Measurements from ENCODE around the gene CXorf65. TPM values are rescaled to one million over a fixed set of nuclear protein-coding genes. Genes with fewer than 3 reads are reported as not detected.

CXorf65 gene
- total and polyA plus RNA-seq, 2 experiments from 2014 or later, result not detected

DNA sequence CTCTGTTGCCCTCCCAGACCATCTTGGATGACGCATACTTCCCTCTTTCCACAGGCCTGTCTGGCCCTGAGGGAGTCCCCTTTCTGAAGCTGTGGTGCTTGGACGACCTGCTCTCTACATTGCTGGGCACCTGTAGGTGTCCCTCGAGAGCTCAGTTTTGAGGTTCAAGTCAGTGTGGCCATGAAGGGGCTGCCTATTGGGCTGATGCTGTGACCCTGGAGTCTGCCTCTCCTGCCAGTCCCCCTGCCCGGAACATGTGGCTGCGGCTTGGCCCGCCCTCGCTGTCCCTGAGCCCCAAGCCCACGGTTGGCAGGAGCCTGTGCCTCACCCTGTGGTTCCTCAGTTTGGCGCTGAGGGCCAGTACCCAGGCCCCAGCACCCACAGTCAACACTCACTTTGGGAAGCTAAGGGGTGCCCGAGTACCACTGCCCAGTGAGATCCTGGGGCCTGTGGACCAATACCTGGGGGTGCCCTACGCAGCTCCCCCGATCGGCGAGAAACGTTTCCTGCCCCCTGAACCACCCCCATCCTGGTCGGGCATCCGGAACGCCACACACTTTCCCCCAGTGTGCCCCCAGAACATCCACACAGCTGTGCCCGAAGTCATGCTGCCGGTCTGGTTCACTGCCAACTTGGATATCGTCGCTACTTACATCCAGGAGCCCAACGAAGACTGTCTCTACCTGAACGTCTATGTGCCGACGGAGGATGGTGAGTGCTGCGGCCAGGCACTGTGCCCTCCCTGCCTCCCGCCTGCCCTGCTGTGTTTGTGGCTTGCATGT is 41.1 kb upstream of the CXorf65 start:
- in situ Hi-C loops (cut with MboI), result no loop called here
- no peaks in the 10 kb centered on the region for H3K36me3 ChIP-seq (ENCODE audit: low read depth)

GRCh38 chrX:71144651-71145050 is 38.1 kb upstream of the CXorf65 start, which contains the start of gene NLGN3:
TSS of gene NLGN3 (plus strand) at chrX:71144841. CDS start at chrX:71147750, 2,909 bp downstream.
- in situ Hi-C loops (cut with MboI), result no loop called here
- Histone ChIP-seq H4K20me1 (ENCODE audit: insufficient read depth) (no peaks in the 10 kb centered on the region), H3K4me3 (0 out of 2 replicates have a peak within 1 kb of the TSS, but pooled peaks have one; percentile 15), H3K27me3 (replicated peaks; ENCODE audit: insufficient read depth) (no peaks in the 10 kb centered on the region), H3K36me3 (ENCODE audit: low read depth) (no peaks in the 10 kb centered on the region), H3K4me2 (ENCODE audit: unreplicated experiment) (no peak within 1 kb of the TSS), H3K9me2 (ENCODE audit: insufficient read depth) (no peaks in the 10 kb centered on the region), H3K27ac (no peak within 1 kb of the TSS), H3K9ac (no peak within 1 kb of the TSS), H3K79me2 (ENCODE audit: insufficient read depth) (no peaks in the 10 kb centered on the region), H2AFZ (no peak within 1 kb of the TSS), H3K9me3 (ENCODE audit: low read depth) (no peaks in the 10 kb centered on the region), H3K4me1 (ENCODE audit: insufficient read depth) (no peaks in the 10 kb centered on the region), H3F3A (ENCODE audit: insufficient read depth) (0 out of 2 replicates have a peak, but pooled peaks cover 4% of the 10 kb centered on the region)
- TF ChIP-seq EZH2 (IDR thresholded peaks at IDR 0.05; ENCODE audit: insufficient read depth, poor library complexity, severe bottlenecking) (no peak), EZH2phosphoT487 (IDR thresholded peaks at IDR 0.05; ENCODE audit: insufficient read depth, low read depth) (no peak)
- DNase-seq, result peak; percentile 15
- WGBS, 2 experiments (ENCODE audit: low coverage in 1 of 2, low lambda C conversion rate in 2 of 2, missing lambda C conversion rate in 2 of 2), result 4 to 20% methylated on average over 1 to 10 of the region's 28 CpGs

More for the DNA sequence above, 41.1 kb upstream of the CXorf65 start:
- DNase-seq, result no peak
- no peaks in the 10 kb centered on the region for H4K20me1 ChIP-seq (ENCODE audit: insufficient read depth)
- no peaks in the 10 kb centered on the region for H3K79me2 ChIP-seq (ENCODE audit: insufficient read depth)
- H3K9me3 ChIP-seq (ENCODE audit: low read depth), result no peaks in the 10 kb centered on the region
- H3K4me3 ChIP-seq, result no peak overlapping the region
- H3K4me2 ChIP-seq (ENCODE audit: unreplicated experiment), result no peak overlapping the region
- no peak overlapping the region for H3K9ac ChIP-seq
- H2AFZ ChIP-seq, result no peak overlapping the region
- H3K9me2 ChIP-seq (ENCODE audit: insufficient read depth), result no peaks in the 10 kb centered on the region
- H3K27ac ChIP-seq, result no peak overlapping the region
- no peaks in the 10 kb centered on the region for H3K27me3 ChIP-seq (replicated peaks; ENCODE audit: insufficient read depth)
- H3F3A ChIP-seq (ENCODE audit: insufficient read depth), result 0 out of 2 replicates have a peak, but pooled peaks cover 4% of the 10 kb centered on the region
- no peaks in the 10 kb centered on the region for H3K4me1 ChIP-seq (ENCODE audit: insufficient read depth)
- TF ChIP-seq EZH2 (IDR thresholded peaks at IDR 0.05; ENCODE audit: insufficient read depth, poor library complexity, severe bottlenecking) (no peak), EZH2phosphoT487 (IDR thresholded peaks at IDR 0.05; ENCODE audit: insufficient read depth, low read depth) (no peak)
- WGBS, 2 experiments (ENCODE audit: low coverage in 1 of 2, low lambda C conversion rate in 2 of 2, missing lambda C conversion rate in 2 of 2), result 48 to 70% methylated on average over 11 to 18 of the region's 28 CpGs

DNA sequence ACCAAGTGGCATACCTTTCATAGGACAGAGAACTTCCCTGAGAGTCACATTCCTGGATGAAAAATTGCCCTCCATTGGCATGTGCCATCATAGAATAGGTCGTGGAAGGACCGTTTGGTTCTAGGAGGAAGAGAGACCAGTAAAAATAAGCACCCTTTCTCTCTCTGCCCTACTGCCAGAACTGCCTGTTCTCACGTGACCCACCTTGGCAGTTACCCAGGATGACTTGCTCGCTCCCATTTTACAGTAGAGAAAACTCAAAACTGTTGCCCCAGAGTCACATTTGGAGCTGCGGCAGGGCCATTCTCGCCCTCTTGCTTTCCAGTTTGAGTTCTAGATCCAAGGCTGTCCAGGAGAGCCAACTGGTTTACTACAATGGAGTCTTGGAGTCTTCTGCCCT is 37.0 kb upstream of the CXorf65 start:
- in situ Hi-C loops (cut with MboI), result no loop called here
- Histone ChIP-seq H3K4me3 (no peak overlapping the region), H3K4me2 (ENCODE audit: unreplicated experiment) (no peak overlapping the region), H3K27ac (no peak overlapping the region), H3K36me3 (ENCODE audit: low read depth) (no peaks in the 10 kb centered on the region), H3K79me2 (ENCODE audit: insufficient read depth) (no peaks in the 10 kb centered on the region), H3K9ac (no peak overlapping the region), H4K20me1 (ENCODE audit: insufficient read depth) (no peaks in the 10 kb centered on the region), H3K27me3 (replicated peaks; ENCODE audit: insufficient read depth) (no peaks in the 10 kb centered on the region), H3F3A (ENCODE audit: insufficient read depth) (0 out of 2 replicates have a peak, but pooled peaks cover 4% of the 10 kb centered on the region), H3K4me1 (ENCODE audit: insufficient read depth) (no peaks in the 10 kb centered on the region), H2AFZ (no peak overlapping the region), H3K9me3 (ENCODE audit: low read depth) (no peaks in the 10 kb centered on the region), H3K9me2 (ENCODE audit: insufficient read depth) (no peaks in the 10 kb centered on the region)
- WGBS, 2 experiments (ENCODE audit: low coverage in 1 of 2, low lambda C conversion rate in 2 of 2, missing lambda C conversion rate in 2 of 2), result 27 to 33% methylated on average over 4 to 6 of the region's 6 CpGs
- TF ChIP-seq EZH2 (IDR thresholded peaks at IDR 0.05; ENCODE audit: insufficient read depth, poor library complexity, severe bottlenecking) (no peak), EZH2phosphoT487 (IDR thresholded peaks at IDR 0.05; ENCODE audit: insufficient read depth, low read depth) (no peak)
- peak; percentile 45 for DNase-seq

GRCh38 chrX:71140440-71140839 is 33.9 kb upstream of the CXorf65 start:
- no peaks in the 10 kb centered on the region for H3K27me3 ChIP-seq (replicated peaks; ENCODE audit: insufficient read depth)
- WGBS, 2 experiments (ENCODE audit: low coverage in 1 of 2, low lambda C conversion rate in 2 of 2, missing lambda C conversion rate in 2 of 2), result 67 to 75% methylated on average over 6 of the region's 6 CpGs
- DNase-seq, result no peak
- H3K9ac ChIP-seq, result no peak overlapping the region
- no peak overlapping the region for H3K4me3 ChIP-seq
- no peaks in the 10 kb centered on the region for H3K4me1 ChIP-seq (ENCODE audit: insufficient read depth)
- H3K9me2 ChIP-seq (ENCODE audit: insufficient read depth), result no peaks in the 10 kb centered on the region
- in situ Hi-C loops (cut with MboI), result no loop called here
- no peaks in the 10 kb centered on the region for H4K20me1 ChIP-seq (ENCODE audit: insufficient read depth)
- H3K79me2 ChIP-seq (ENCODE audit: insufficient read depth), result no peaks in the 10 kb centered on the region
- no peak overlapping the region for H3K27ac ChIP-seq
- H3K9me3 ChIP-seq (ENCODE audit: low read depth), result no peaks in the 10 kb centered on the region
- H2AFZ ChIP-seq, result no peak overlapping the region
- no peaks in the 10 kb centered on the region for H3F3A ChIP-seq (ENCODE audit: insufficient read depth)
- TF ChIP-seq EZH2 (IDR thresholded peaks at IDR 0.05; ENCODE audit: insufficient read depth, poor library complexity, severe bottlenecking) (no peak), EZH2phosphoT487 (IDR thresholded peaks at IDR 0.05; ENCODE audit: insufficient read depth, low read depth) (no peak)
- H3K4me2 ChIP-seq (ENCODE audit: unreplicated experiment), result no peak overlapping the region
- no peaks in the 10 kb centered on the region for H3K36me3 ChIP-seq (ENCODE audit: low read depth)
